ENCODE results near the gene CRACR2A.

The CRACR2A gene

GRCh38 chr12:3752741-3753486, at the start of gene CRACR2A:
Gene CRACR2A, minus strand, starts transcription at chr12:3753109. Its CDS starts 56,110 bp downstream, at chr12:3696999.
- DNase-seq = no peak

- DNase-seq = no peak
These were observed 44.7 kb upstream of the CRACR2A start for GRCh38 chr12:3797531-3798048.

GRCh38 chr12:3795492-3796133, 42.7 kb upstream of the CRACR2A start:
- DNase-seq = peak; percentile 17

- no peak for DNase-seq
These were observed 42.2 kb upstream of the CRACR2A start for GRCh38 chr12:3795066-3795465.

- no peak for DNase-seq
These were observed 39.8 kb upstream of the CRACR2A start for GRCh38 chr12:3792623-3793288.

GRCh38 chr12:3791256-3791874, 38.5 kb upstream of the CRACR2A start:
- DNase-seq = no peak

GRCh38 chr12:3790642-3791041, 37.7 kb upstream of the CRACR2A start:
- DNase-seq = no peak

GRCh38 chr12:3789838-3790237, 36.9 kb upstream of the CRACR2A start:
- no peak for DNase-seq

GRCh38 chr12:3777206-3777809, 24.4 kb upstream of the CRACR2A start:
- peak; percentile 22 for DNase-seq

- no peak for DNase-seq
These were observed 22.6 kb upstream of the CRACR2A start for GRCh38 chr12:3775385-3776035.

- no peak for DNase-seq
These were observed 19.5 kb upstream of the CRACR2A start for GRCh38 chr12:3772380-3772779.

GRCh38 chr12:3771853-3772252, 18.9 kb upstream of the CRACR2A start:
- DNase-seq = no peak

- no peak for DNase-seq
These were observed 18.0 kb upstream of the CRACR2A start for GRCh38 chr12:3770891-3771290.

GRCh38 chr12:3768911-3769447, 16.1 kb upstream of the CRACR2A start:
- DNase-seq = no peak

GRCh38 chr12:3761116-3761735, 8.3 kb upstream of the CRACR2A start:
- DNase-seq = no peak

GRCh38 chr12:3759878-3760277, 7.0 kb upstream of the CRACR2A start:
- DNase-seq = no peak

GRCh38 chr12:3757261-3757660, 4.4 kb upstream of the CRACR2A start:
- no peak for DNase-seq

GRCh38 chr12:3755898-3756297, 3.0 kb upstream of the CRACR2A start:
- no peak for DNase-seq

GRCh38 chr12:3753544-3754284, 805 bp upstream of the CRACR2A start:
- DNase-seq = no peak

- DNase-seq = no peak
These were observed 706 bp downstream of the CRACR2A start for GRCh38 chr12:3752096-3752709.
